LNCAP (cell line): Measurements from ENCODE around the gene BDH1.

Experiments
- CTCF ChIP-seq: fragments of 450-650 bp; IDR thresholded peaks from 2 replicates; pipeline ENCODE4 v1.5.1; 2017; ENCODE audit warnings: mild to moderate bottlenecking

The BDH1 gene

DNA sequence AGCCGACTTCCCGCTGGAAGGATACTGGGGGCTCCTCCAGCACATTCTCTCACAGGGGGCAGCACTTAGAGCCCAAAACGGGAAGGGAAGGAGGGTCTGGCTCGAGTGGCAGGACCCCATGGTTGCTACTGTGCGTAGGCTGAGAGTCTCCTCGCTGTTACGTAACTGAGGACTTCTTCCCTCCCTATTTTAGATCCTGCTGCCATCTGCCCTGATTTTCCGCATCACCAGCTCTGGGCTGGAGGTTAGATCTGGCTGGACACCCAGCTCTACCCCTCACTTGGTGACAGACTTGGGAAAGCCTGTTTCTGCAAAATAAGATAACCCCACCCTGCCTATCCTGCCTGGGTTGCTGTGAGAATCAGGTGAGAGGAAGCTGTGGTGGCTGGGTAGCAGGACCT lies 47.7 kb downstream of the BDH1 start:
- TF ChIP-seq CTCF: no peak

DNA sequence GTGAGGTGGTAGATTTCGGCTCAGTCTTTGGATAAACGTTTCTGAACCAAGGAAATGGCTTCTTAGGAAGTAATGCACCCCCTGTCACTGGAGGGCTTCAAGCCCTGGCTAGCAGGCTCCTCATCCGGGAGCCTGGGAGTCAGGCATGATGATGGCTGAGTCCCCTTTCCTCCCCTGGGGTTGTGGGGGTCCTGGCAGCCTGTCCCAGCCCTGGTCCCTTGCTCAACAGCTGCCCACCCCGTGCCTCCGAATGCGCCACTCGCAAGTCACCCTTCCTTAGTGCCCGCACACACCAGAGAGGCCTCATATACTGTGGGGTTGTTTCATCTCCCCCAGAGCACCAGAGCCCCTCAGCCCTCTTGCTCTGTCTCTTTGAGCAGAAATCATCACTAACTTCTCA lies 48.2 kb downstream of the BDH1 start:
- TF ChIP-seq CTCF: no peak

- TF ChIP-seq CTCF: no peak
Observed at GRCh38 chr3:197507081-197507480, 48.7 kb downstream of the BDH1 start.

DNA sequence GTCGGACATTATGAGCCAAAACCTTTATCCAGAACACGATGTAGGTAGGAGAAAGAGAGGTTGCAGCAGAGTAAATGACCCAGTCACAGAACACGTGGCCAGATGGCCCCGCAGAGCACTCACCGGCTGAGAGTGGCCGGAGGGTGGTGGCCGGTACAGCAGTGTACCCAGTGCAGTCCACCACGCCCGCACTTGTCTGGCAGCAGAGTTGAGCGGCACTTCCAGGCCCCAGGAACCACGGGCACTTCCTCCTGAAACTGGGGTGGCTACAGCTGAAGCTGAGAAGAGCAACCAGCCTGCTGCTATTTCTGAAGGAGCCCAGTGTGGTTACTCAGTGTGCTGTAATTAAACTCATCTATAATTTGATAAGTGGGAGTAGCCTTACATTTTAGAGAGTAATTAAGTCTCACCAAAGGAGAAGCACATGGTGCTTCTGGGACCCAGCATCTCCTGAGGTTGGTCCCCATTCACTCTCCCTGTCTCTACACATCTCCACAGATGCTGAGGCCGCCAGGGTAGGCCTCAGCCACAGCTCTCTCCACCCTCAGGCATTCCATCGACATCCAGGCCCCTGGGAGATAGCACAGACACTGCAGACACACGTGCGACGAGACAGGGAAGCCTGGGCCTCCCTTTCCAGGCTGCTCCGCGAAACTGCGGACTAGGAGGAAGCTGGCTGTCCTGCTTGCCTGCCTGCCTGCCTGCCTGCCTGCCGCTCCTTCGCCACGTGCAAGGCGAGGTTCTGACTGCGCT lies 49.8 kb downstream of the BDH1 start:
- no peak for TF ChIP-seq CTCF

DNA sequence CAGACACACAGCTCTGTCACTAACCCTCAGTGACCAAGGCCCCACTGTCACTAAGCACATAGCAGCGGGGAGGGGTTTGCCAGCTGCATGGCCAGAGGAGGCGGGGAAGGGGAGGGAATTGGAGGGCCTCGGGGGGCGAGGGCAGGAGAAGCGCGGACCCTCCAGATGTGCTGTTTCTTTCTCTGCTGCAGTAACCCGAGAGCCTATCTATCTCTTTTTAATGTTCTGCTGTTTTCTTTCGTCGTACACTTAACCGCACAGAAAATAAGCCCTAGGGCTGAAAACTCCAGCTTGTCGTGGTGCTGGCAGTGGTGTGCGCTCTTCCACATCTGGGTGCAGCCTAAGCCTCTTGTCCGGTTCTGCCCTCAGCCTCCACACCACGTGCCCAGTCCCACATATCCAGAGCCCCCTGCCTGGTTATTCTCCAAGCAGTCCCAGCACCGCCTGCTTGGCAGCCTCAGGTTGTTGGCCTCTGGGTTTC lies 51.1 kb downstream of the BDH1 start:
- no peak for TF ChIP-seq CTCF

GRCh38 chr3:197504229-197504628 lies 51.5 kb downstream of the BDH1 start:
- no peak for TF ChIP-seq CTCF

DNA sequence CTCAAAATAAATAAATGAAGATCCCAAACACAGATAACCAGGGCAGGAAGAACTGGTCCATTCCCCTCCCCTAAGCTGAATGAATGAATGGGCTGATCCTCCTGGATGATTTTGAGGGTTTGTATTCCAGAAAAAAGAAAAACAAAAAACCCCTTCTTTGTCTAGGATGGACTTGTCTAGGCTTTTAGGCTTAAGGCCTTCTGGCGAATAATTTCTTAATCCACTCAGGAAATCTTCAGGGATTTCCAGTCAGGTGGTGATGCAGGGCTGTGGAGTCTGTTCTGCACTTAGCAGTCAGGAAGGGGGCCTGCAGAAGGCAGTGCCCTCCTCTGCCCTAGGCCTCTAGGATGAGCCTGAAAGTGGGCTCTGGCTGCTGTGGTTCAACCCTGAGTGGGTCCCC lies 52.1 kb downstream of the BDH1 start:
- no peak for TF ChIP-seq CTCF
